ENCODE measurements around the gene FAM151A.

DNA sequence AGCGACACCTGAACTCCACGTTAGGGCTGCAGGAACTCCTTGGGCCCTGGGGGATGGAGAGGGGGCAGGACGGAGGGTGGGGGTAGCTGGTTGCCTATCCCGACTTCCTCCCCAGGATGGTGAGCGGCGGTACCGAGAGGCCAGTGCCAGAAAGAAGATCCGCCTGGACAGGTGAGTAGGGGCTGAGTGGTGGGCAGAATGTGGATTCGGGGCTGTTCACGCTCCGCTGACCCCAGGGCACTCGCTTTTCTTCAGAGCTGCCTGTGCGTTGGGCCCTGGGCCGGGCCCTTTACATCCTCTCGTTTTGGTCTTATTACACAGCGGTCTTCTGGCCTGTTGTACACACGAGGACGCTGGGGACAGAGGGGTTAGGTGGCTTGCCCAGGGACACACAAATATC, 20.8 kb downstream of the FAM151A start:
- TF ChIP-seq CTCF (IDR thresholded peaks at IDR 0.05; ENCODE audit: poor library complexity, severe bottlenecking) (no peak), POLR2AphosphoS5 (IDR thresholded peaks at IDR 0.05) (no peak), EP300 (conservative IDR thresholded peaks at IDR 0.05; ENCODE audit: poor library complexity, severe bottlenecking) (no peak)
